NB4 (cell line): Measurements from ENCODE around the gene DRICH1.

Experiments used
- MYC ChIP-seq: IDR thresholded peaks from 2 replicates; pipeline ENCODE4 v1.6.1; 2011; ENCODE audit warnings: low read depth, low read length
- POLR2A ChIP-seq: IDR thresholded peaks from 2 replicates; pipeline ENCODE4 v1.6.1; 2011; ENCODE audit warnings: mild to moderate bottlenecking; ENCODE audit not compliant: insufficient read length; ENCODE audit errors: extremely low read depth
- TF ChIP-seq, protein P1 (sequence below): IDR thresholded peaks from one replicate; pipeline ENCODE4 v1.5.1; 2012; ENCODE audit warnings: low read depth, low read length
- TF ChIP-seq, protein P2 (sequence below): IDR thresholded peaks from 2 replicates; pipeline ENCODE4 v1.6.1; 2011; ENCODE audit warnings: low read depth, low read length

- TF ChIP-seq, protein P1, sequence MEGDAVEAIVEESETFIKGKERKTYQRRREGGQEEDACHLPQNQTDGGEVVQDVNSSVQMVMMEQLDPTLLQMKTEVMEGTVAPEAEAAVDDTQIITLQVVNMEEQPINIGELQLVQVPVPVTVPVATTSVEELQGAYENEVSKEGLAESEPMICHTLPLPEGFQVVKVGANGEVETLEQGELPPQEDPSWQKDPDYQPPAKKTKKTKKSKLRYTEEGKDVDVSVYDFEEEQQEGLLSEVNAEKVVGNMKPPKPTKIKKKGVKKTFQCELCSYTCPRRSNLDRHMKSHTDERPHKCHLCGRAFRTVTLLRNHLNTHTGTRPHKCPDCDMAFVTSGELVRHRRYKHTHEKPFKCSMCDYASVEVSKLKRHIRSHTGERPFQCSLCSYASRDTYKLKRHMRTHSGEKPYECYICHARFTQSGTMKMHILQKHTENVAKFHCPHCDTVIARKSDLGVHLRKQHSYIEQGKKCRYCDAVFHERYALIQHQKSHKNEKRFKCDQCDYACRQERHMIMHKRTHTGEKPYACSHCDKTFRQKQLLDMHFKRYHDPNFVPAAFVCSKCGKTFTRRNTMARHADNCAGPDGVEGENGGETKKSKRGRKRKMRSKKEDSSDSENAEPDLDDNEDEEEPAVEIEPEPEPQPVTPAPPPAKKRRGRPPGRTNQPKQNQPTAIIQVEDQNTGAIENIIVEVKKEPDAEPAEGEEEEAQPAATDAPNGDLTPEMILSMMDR, result no peak
- TF ChIP-seq, protein P2, sequence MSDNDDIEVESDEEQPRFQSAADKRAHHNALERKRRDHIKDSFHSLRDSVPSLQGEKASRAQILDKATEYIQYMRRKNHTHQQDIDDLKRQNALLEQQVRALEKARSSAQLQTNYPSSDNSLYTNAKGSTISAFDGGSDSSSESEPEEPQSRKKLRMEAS, result no peak
- TF ChIP-seq POLR2A, result no peak
- TF ChIP-seq MYC, result no peak
Measured at GRCh38 chr22:23575601-23576000, 56.5 kb downstream of the DRICH1 start.
